GM12801 (cell line): ENCODE results near the gene WWOX.

ENCODE experiments used
- CTCF ChIP-seq: IDR thresholded peaks from one replicate; pipeline ENCODE4 v1.5.1; 2011; ENCODE audit warnings: control low read depth; ENCODE audit not compliant: insufficient read length; ENCODE audit errors: extremely low read depth

WWOX gene

GRCh38 chr16:79088971-79089370 is 989.5 kb downstream of the WWOX start:
- TF ChIP-seq CTCF, result no peak

DNA sequence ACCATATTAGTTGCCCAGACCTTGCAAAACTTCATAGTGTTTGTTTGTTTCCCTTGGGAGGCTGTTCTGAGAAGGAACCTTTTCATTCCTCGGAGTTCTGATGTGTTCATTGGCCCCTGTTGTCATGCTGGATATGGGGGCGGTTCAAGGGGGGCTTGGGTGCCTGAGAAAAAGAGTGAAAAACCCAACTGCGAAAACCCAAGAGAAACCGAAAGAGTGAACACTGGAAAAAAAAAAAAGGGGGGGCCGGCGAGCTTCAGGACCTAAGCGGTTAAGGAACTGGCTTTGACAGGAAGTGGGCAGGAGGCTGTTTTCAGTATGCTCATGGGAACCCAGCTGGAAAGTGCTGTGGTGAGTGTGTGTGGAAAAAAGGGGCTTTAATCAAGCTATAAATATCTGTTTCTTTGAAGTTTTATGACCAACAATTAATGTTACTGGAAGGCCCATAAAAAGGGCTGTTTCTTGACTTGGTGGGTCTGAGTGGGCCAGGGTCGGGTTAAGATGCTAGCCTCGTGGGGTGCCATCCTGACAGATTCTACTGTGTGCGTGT is 990.4 kb downstream of the WWOX start:
- no peak for TF ChIP-seq CTCF

DNA sequence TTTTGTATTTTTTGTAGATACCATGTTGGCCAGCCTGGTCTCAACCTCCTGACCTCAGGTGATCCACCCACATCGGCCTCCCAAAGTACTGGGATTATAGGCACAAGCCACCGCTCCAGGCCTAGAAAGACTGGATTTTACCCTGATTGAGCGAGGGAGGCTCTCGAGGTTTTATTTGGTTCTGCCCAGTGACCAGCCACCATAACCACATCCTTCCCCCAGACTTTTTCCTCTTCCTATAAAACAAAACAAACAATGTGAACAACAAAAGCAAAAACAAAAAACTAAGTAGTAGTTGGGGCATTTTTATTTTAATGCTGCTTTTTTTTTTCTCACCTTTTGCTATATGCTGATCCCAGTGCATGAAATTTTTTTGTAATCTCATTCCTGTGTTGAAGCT is 991.5 kb downstream of the WWOX start:
- TF ChIP-seq CTCF, result no peak

GRCh38 chr16:79092846-79093245 is 993.4 kb downstream of the WWOX start:
- no peak for TF ChIP-seq CTCF

GRCh38 chr16:79093554-79093967 is 994.1 kb downstream of the WWOX start:
- no peak for TF ChIP-seq CTCF

DNA sequence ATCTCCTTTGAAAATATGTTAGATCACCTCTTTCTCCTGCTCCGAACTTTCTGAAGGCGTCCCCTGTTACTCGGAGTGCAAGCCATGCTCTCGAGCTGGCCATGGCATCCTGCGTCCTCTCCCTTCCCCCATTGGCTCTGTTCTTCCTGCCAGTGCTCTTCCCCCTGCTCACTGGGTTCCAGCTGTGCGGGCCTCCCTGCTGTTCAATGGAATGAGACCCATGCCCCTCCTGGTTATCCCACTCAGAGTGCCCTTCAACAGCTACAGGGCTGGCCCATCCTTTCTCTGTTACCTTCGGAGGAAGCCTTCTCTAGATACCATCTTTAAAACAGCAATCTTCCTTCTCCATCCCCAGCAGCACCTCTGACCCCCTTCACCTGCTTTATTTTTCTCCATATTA is 996.8 kb downstream of the WWOX start:
- TF ChIP-seq CTCF, result no peak

DNA sequence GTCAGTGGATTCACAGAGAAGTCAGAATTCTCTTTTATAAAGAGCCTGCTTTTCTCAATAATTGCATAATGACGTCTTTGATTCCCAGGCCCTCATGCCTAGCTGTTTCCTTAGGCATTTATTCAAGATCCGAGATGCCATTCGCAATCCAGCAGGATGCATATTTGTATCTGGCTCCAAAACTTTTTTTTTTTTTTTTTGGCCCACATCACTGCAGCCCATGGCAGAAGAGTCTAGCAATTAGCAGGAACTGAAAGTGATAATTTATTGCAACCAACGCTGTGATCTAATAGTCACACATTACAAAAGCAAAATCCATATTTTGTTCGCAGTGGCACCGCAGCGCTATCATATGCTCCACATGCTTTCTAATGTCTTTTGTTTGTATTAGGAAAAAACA is 997.7 kb downstream of the WWOX start:
- TF ChIP-seq CTCF, result no peak

DNA sequence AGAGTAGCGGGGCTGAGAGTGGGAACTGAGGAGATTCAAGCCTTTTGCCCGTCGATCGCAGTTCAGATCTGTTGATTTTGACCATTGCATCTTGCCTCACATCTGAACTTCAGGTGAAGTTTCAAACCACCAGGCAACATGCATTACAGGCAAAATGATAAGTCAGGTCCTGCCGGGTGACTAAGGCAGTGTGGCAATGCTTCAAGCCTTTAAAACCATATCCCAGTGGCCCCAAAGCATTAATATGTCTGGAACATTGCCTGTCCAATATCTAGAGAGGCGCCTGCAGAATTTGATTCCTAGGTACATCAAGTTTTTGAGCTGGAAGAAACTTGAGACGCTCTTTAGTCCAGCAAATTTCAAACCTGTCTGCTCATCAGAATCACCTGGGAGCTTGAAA is 998.3 kb downstream of the WWOX start:
- TF ChIP-seq CTCF, result no peak
